OCI-LY7 (cell line): ENCODE data around the gene EHF. TPM values are rescaled to one million over a fixed set of nuclear protein-coding genes. Genes with fewer than 3 reads are reported as not detected.

Experiments
- BruUV-seq: library from RNA; stranded (reverse); fragments of 400-500 nt; replicated peaks from 2 replicates; lab custom pipeline; 2021; lab: Mats Ljungman, UMichigan
- CTCF ChIA-PET: fragments of 300-600 bp; sonication (Branson Sonifier 250); formaldehyde crosslinking; loops from one replicate; lab custom pipeline; 2022; ENCODE audit warnings: antibody characterized with exemption; ENCODE audit not compliant: unreplicated experiment; lab: Charles Lee
- POLR2A ChIA-PET: fragments of 300-600 bp; sonication (Branson Sonifier 250); formaldehyde crosslinking; loops from one replicate; lab custom pipeline; 2022; ENCODE audit warnings: antibody characterized with exemption; lab: Charles Lee
- DNase-seq: peaks from one replicate; pipeline ENCODE4 v3.0.0-alpha.2; 2015; ENCODE audit warnings: low spot score
- H2AFZ ChIP-seq: fragments of 200-600 bp; sonication (generic), shearing (Covaris generic); 2 replicates; pipeline ENCODE4 v1.6.1; 2014; ENCODE audit warnings: mild to moderate bottlenecking, antibody characterized with exemption, low read length, moderate library complexity
- H3K27ac ChIP-seq: fragments of 200-600 bp; sonication (generic); 2 replicates; pipeline ENCODE4 v1.5.1; 2014; ENCODE audit warnings: mixed run types, low read depth, mild to moderate bottlenecking, moderate library complexity, low read length, inconsistent platforms; ENCODE audit not compliant: poor library complexity, severe bottlenecking
- H3K36me3 ChIP-seq: fragments of 200-600 bp; sonication (generic); 2 replicates; pipeline ENCODE4 v1.6.1; 2014; ENCODE audit warnings: mild to moderate bottlenecking, antibody characterized with exemption, low read length, moderate library complexity, mixed read lengths; ENCODE audit not compliant: insufficient read depth
- H3K4me1 ChIP-seq: fragments of 200-600 bp; sonication (generic); 2 replicates; pipeline ENCODE4 v1.5.1; 2014; ENCODE audit warnings: mild to moderate bottlenecking, low read length; ENCODE audit not compliant: insufficient read depth, poor library complexity, severe bottlenecking
- H3K4me2 ChIP-seq: fragments of 200-600 bp; sonication (generic); 2 replicates; pipeline ENCODE4 v1.6.1; 2014; ENCODE audit warnings: mild to moderate bottlenecking, low read length
- H3K4me3 ChIP-seq: fragments of 200-600 bp; sonication (generic); 2 replicates; pipeline ENCODE4 v1.5.1; 2014; ENCODE audit warnings: mild to moderate bottlenecking, low read depth, low read length; ENCODE audit not compliant: poor library complexity, severe bottlenecking
- H3K79me2 ChIP-seq: fragments of 200-600 bp; sonication (generic); 2 replicates; pipeline ENCODE4 v1.6.1; 2016; ENCODE audit warnings: low read depth, mild to moderate bottlenecking, low read length, moderate library complexity, mixed read lengths; ENCODE audit not compliant: insufficient read depth
- H3K9me2 ChIP-seq: fragments of 200-600 bp; sonication (generic); 2 replicates; pipeline ENCODE4 v1.6.1; 2016; ENCODE audit warnings: mild to moderate bottlenecking, low read length, mixed read lengths; ENCODE audit not compliant: insufficient read depth
- H3K9me3 ChIP-seq: fragments of 200-600 bp; sonication (generic); 2 replicates; pipeline ENCODE4 v1.6.1; 2014; ENCODE audit warnings: mild to moderate bottlenecking, mixed run types, low read length, mixed read lengths
- H4K20me1 ChIP-seq: fragments of 200-600 bp; sonication (generic); 2 replicates; pipeline ENCODE4 v1.6.1; 2014; ENCODE audit warnings: mild to moderate bottlenecking, antibody characterized with exemption, low read length, moderate library complexity, mixed read lengths; ENCODE audit not compliant: insufficient read depth
- CTCF ChIP-seq: fragments of 200-600 bp; sonication (generic); conservative IDR thresholded peaks from 2 replicates; pipeline ENCODE4 v1.5.1; 2014; ENCODE audit warnings: mild to moderate bottlenecking, antibody characterized with exemption, low read length, moderate library complexity, mixed read lengths
- EZH2phosphoT487 ChIP-seq: fragments of 200-600 bp; sonication (generic); IDR thresholded peaks from 2 replicates; pipeline ENCODE4 v1.6.1; 2018; ENCODE audit warnings: low read depth, borderline replicate concordance, mild to moderate bottlenecking, mixed run types, antibody characterized with exemption, low read length, moderate library complexity, mixed read lengths
- intact Hi-C: fragments of 100-400 bp; cut with micrococcal nuclease; formaldehyde crosslinking; loops from one replicate; pipeline ENCODE4 v1.10.0; 2022; ENCODE audit not compliant: unreplicated experiment
- total RNA-seq, 2 experiments: library from RNA; depleted of rRNA in 1 of 2; stranded (reverse); fragments of >200 nt in 1 of 2; shearing (Covaris generic) in 1 of 2; gene quantifications; 2 replicates each; pipeline ENCODE4 v1.2.3, GENCODE V29; 2014 to 2022

The EHF gene
- total RNA-seq, 2 experiments from 2014 or later, result not detected

- no peaks in the 10 kb centered on the region for H3K9me3 ChIP-seq
- H2AFZ ChIP-seq, result no peak overlapping the region
- no peaks in the 10 kb centered on the region for H4K20me1 ChIP-seq
- no peaks in the 10 kb centered on the region for H3K36me3 ChIP-seq
- no peak for DNase-seq
- no peak overlapping the region for H3K4me3 ChIP-seq
- H3K79me2 ChIP-seq, result no peaks in the 10 kb centered on the region
- ChIA-PET POLR2A (interaction anchor here (0.7 to 1.0 kb wide), 2 partner anchors 12 to 1755 kb away, joined by 3 read pairs; no protein-coding TSS in a partner anchor), CTCF (no interaction called here)
- TF ChIP-seq EZH2phosphoT487 (no peak), CTCF (no peak)
- H3K27ac ChIP-seq, result no peak overlapping the region
- BruUV-seq, result no TSS peak
- intact Hi-C loops, result no loop called here
- H3K9me2 ChIP-seq, result no peaks in the 10 kb centered on the region
- H3K4me1 ChIP-seq, result no peaks in the 10 kb centered on the region
- no peak overlapping the region for H3K4me2 ChIP-seq
Measured at GRCh38 chr11:34606326-34607120, 14.4 kb upstream of the EHF start.

GRCh38 chr11:34609187-34609751 lies 11.6 kb upstream of the EHF start:
- H3K27ac ChIP-seq, result no peak overlapping the region
- BruUV-seq, result no TSS peak
- no peak overlapping the region for H3K4me3 ChIP-seq
- no peaks in the 10 kb centered on the region for H3K9me2 ChIP-seq
- no peaks in the 10 kb centered on the region for H3K4me1 ChIP-seq
- H3K36me3 ChIP-seq, result no peaks in the 10 kb centered on the region
- H3K79me2 ChIP-seq, result no peaks in the 10 kb centered on the region
- TF ChIP-seq EZH2phosphoT487 (no peak), CTCF (no peak)
- no peaks in the 10 kb centered on the region for H3K9me3 ChIP-seq
- CTCF ChIA-PET, result no interaction called here
- H3K4me2 ChIP-seq, result no peak overlapping the region
- no peaks in the 10 kb centered on the region for H4K20me1 ChIP-seq
- intact Hi-C loops, result no loop called here
- POLR2A ChIA-PET, result no interaction called here
- no peak overlapping the region for H2AFZ ChIP-seq
- no peak for DNase-seq

- no peaks in the 10 kb centered on the region for H4K20me1 ChIP-seq
- POLR2A ChIA-PET, result no interaction called here
- no TSS peak for BruUV-seq
- intact Hi-C loops, result no loop called here
- CTCF ChIA-PET, result no interaction called here
- TF ChIP-seq EZH2phosphoT487, result no peak
- TF ChIP-seq CTCF, result no peak
- H3K9me2 ChIP-seq, result no peaks in the 10 kb centered on the region
- no peaks in the 10 kb centered on the region for H3K79me2 ChIP-seq
- H3K4me1 ChIP-seq, result no peaks in the 10 kb centered on the region
- H3K27ac ChIP-seq, result no peak overlapping the region
- no peaks in the 10 kb centered on the region for H3K9me3 ChIP-seq
- no peak overlapping the region for H2AFZ ChIP-seq
- no peak overlapping the region for H3K4me3 ChIP-seq
- no peak for DNase-seq
- no peak overlapping the region for H3K4me2 ChIP-seq
- no peaks in the 10 kb centered on the region for H3K36me3 ChIP-seq
Measured at GRCh38 chr11:34609850-34610249, 11.0 kb upstream of the EHF start.
